ENCODE results near the gene DNAI2.
A peak's percentile ranks its signal among the peaks of the same experiment; 100 is the strongest.
"Not testable (repeated sequence)": the region's sequence is repeated elsewhere in the genome, so short reads cannot be mapped to it uniquely, and the experiment has no call there.

DNAI2 gene

DNA sequence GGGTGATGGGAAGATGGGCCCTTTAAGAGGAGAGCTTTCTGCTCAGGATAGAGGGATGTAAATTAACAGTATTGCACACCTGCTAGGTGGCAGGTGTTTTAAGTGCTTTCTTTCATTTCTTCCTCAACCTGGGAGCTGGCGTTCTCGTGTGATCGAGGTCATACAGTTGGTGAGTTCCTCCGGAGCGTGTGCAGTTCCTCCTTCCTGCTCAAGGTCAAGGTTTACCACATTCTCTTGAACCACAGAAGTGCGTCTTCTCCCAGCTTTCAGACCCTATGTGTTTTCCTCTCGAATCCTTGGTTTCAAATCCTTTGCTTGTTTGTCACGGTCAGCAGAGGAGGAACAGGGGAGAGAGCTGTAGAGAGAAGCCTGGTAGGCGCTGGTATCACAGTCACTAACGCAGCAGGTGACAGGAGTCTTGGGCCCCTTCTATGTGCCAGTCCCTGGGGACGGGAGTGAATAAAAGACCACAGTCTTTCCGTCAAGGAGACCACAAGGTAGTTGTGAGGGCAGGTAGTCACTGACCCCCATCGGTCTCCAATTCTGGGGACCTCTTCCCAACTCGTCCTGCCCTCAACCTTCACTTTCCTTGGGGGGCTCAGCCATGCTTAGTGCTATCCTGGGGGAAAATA lies 791 bp downstream of the DNAI2 start:
- DNase-seq (ENCODE audit: low read depth in 2 of 2): no peak

GRCh38 chr17:74276051-74276476 lies 2.0 kb downstream of the DNAI2 start:
- DNase-seq (ENCODE audit: low read depth in 2 of 2): no peak

DNA sequence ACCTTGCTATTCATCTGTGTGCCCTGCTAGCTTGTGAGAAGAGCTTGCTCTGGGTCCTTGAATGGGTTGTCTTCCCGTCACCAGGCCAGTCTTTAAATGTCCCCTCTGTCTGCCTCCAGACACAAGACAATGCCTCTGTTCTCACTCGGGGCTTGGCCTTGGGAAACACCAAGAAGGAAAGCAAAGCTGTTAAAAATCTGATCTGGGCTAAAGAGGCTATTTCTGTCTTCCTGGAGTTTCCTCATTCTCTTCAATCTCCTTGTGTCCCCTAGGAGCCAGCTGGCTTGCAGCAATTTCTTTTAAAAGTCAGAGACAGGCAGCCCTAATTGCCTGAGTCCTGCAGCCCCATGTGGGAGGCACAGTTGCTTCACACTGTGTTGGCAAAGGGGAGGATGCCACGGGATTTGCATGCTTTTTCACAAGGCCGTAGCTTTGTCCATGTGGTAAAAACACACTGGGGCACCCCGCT lies 2.5 kb downstream of the DNAI2 start:
- no peak for DNase-seq (ENCODE audit: low read depth in 2 of 2)

DNA sequence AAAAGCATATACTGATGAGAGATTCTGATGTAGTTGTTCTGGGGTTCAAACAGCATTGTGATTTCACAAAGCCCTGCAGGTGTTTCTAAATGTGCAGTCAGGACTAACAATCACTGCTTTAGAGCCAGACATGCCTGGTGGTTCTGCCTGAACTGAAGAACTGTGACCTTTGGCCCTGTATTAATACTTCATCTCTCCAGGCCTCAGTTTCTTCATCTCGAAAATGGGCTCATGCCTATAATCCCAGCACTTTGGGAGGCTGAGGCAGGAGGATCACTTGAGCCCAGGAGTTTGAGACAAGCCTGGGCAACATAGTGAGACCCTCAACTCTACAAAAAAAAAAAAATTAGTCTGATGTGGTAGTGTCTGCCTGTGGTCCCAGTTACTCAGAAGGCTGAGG lies 3.9 kb downstream of the DNAI2 start:
- no peak for DNase-seq (ENCODE audit: low read depth in 2 of 2)

- not testable (repeated sequence) for DNase-seq (ENCODE audit: low read depth in 2 of 2)
Observed at GRCh38 chr17:74279617-74280016, 5.6 kb downstream of the DNAI2 start.

DNA sequence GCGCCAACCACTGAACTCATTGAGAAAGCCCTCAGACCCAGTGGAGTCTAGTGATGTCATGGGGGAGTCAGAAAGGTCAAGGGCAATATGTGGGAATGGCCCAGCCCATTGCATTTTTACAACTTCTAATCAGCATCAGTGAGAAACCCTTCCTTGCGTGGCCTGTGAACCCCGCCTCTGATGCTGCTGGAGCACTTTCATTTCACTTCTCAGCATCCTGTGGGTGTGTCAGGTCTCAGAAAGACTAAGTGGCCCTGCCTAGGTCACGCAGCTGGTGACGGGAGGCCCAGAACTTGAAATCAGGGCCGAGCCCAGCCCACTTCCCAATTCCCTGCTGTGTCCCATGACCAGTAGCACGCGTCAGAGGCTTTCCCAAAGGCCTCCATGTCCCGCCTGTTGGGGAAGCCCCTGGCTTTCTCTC lies 6.1 kb downstream of the DNAI2 start:
- no peak for DNase-seq (ENCODE audit: low read depth in 2 of 2)

GRCh38 chr17:74281799-74282198 lies 7.8 kb downstream of the DNAI2 start:
- DNase-seq (ENCODE audit: low read depth in 2 of 2): no peak

- DNase-seq (ENCODE audit: low read depth in 2 of 2): not testable (repeated sequence)
Observed at GRCh38 chr17:74282274-74282586, 8.2 kb downstream of the DNAI2 start.

GRCh38 chr17:74282587-74283370 lies 8.7 kb downstream of the DNAI2 start:
- no peak for DNase-seq (ENCODE audit: low read depth in 2 of 2)

DNA sequence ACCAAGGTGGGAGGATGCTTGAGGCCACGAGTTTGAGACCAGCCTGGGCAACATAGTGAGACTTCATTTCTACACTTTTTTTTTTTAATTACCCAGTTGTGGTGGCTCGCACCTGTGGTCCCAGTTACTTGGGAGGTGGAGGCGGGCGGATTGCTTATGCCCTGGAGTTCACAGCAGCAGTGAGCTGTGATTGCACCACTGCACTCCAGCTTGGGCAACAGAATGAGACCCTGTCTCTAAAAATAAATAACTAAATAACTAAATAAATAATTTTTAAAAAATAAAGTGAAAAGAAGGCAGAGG lies 9.3 kb downstream of the DNAI2 start:
- no peak for DNase-seq (ENCODE audit: low read depth in 2 of 2)

- DNase-seq (ENCODE audit: low read depth in 2 of 2): no peak
Observed at GRCh38 chr17:74287031-74287602, 13.1 kb downstream of the DNAI2 start.

DNA sequence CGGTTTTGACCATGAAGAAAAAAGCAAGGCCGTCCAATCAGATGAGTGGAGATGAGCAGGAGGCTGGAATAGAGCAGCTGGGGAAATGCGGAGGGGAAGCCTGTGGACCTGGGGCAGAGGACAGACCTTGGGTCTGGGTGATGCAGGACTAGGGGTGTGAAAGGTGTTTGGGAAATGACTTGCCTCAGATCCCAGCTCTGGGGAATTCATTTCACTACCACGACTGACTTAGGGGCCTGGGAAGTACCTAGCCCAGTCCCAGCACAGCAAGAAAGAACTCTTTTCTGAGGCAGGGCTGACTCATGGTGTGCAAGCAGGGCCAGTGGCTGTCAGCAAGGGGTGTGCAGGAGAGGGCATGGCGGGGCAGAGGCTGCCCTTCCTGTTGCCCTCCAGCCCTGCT lies 14.8 kb downstream of the DNAI2 start:
- no peak for DNase-seq (ENCODE audit: low read depth in 2 of 2)

DNA sequence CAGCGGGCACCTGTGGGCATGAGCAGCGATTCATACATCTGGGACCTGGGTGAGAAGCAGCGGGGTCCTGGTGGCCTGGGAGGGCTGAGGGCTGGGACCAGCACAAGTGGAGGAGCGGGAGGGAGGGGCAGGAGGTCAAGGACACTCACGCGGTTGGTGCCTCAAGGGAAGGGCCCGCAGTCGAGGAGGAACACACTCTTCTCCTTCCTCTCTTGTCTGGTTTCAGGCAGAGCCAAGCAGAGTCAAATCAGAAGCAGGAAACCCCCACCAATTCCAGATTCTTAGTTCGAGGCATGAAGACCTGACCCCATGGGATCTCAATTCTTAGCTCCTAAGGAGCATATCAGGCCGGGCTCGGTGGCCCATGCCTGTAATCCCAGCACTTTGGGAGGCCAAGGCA lies 15.7 kb downstream of the DNAI2 start:
- no peak for DNase-seq (ENCODE audit: low read depth in 2 of 2)

DNA sequence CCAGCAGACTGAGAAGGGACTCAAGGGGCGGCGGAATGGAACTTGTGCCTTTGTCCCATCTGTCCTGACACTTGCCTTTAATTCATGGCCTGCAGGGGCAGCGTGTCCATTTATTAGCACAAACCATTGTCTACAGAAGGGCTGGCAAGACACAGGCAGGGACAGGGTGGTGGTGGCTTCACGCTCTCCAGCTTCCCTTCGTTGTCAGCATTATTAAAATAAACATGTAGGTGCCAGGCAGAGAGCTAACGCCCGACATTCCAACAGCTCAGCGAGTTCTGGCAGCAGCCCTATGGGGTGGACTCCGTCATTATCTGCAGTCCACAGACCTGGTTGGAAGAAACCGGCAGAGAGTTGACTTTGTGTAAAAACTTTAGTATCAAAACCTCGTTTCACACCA lies 16.3 kb downstream of the DNAI2 start:
- no peak for DNase-seq (ENCODE audit: low read depth in 2 of 2)

- no peak for DNase-seq (ENCODE audit: low read depth in 2 of 2)
Observed at GRCh38 chr17:74292495-74292894, 18.5 kb downstream of the DNAI2 start.

DNA sequence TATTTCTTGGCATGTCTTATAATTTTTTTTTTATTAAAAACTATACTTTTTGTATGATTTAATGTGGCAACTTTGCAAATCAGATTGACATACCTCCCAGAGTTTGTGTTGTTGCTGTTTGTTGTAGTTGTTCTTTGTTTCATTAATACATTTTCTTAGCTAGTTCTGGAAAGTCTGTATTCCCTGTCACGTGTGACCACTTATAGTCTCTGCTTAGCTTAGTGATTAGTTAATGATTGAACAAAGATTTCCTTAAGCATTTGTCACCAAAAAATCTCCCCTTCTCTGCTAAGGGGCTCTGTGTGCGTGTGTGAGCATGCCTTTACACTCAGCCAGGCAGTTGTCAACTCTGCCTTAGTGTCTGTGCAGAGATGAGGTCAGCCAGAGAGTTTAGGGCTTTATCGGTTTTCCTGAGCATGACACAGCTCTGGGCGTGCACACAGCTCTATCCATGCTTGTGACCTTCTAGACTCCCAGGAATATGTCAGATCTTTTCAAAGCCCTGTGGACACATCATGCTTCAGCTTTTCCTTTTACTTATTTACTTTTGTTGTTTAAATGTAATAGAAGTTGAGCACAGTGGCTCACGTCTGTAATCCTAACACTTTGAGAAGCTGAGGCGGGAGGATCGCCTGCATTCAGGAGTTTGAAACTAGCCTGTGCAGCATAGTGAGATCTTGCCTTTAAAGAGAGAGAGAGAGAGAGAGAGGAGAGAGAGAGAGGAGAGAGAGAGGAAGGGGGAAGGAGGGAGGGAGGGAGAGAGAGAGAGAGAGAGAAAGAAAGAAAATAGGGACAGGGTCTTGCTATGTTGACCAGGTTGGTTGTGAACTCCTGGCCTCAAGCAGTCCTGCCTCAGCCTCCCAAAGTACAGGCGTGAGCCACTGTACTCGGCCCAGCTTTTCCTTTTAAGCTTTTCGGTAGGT lies 21.9 kb downstream of the DNAI2 start:
- DNase-seq (ENCODE audit: low read depth in 2 of 2): no peak

DNA sequence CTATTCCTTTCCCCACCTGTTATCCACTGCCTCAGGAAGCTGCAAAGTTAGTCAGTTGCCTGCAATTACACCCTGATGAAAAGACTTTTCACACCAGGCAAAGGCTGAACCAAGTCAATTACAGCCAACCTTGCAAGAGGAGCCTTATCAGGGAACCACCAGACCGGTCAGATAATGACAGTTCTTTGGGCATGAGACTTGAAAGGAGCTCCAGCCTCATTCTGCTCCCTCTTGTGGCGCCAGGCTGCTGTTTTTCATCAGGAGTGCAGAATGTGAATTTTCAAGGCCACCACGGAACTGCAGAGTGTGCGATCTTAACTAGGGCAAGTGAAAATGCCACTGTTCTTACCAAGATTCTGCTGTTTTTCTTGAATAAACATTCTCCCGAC lies 22.5 kb downstream of the DNAI2 start:
- peak in 1 of 2 experiments; percentile 29 for DNase-seq (ENCODE audit: low read depth in 2 of 2)

DNA sequence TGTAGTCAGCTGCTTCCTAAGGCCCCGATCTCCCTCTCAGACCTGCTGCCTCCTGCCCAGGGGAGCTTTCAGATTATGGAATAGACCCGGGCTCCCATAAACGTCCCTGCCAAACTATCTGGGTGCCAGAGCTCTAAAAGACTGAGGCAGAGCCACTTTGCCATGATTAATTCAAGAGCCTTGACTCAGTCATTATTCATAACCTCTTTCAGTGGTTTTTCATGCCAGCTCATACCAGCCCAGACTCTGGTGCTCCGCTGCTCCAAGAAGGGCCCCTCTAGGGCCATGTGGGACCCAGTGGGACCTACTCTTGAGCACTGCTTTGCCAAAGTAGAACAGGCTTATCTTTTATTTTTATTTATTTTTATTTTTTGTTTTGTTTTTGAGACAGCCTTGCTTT lies 23.9 kb downstream of the DNAI2 start:
- DNase-seq (ENCODE audit: low read depth in 2 of 2): no peak

DNA sequence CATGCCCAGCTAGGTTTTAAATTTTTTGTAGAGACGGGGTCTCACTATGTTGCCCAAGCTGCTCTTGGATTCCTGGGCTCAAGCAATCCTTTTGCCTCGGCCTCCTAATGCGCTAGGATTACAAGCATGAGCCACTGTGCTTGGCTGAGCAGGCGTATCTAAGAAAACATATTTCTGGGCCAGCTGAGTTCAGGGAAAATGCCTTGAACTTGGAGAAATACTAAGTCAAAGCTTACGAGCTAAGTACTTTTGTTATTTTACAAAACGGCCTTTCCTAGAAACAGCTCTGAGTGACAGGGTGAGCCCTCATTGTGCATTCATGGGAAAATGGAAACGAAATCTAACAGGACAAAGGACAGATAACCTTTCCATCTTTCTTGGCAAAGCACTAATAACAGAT lies 24.7 kb downstream of the DNAI2 start:
- DNase-seq (ENCODE audit: low read depth in 2 of 2): no peak

DNA sequence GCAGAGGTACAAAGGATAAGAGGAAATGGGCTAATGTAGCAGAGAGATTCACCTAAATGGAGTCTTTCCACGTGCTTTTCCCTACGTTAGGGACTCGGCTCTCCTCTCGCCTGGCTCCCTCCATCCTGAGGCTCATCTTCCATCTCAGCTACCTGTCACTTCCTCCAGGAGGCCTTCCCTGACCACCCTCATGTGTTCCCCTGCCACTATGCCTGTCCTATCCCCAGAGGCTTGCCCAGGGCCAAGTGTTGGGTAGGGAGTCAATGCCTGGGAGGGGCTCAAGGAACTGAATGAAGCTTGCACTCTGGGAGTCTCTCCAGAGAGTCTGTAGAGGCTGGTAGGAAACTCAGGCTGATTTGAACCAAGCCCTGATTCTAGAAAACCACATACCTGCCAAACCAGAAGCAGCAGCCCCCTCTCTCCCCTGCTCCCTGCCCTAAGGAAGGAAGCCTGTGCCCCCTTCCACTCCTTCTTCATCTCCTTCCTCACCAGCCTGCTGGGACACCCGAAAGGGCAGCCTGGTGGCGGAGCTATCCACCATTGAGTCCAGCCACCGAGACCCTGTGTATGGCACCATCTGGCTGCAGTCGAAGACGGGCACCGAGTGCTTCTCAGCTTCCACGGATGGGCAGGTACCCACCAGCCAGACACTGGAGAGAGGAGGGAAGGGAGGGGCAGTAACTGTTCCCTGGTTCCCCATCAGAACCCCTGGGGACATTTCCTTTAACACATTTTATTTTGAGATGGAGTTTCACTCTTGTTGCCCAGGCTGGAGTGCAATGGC lies 25.4 kb downstream of the DNAI2 start:
- no peak for DNase-seq (ENCODE audit: low read depth in 2 of 2)

DNA sequence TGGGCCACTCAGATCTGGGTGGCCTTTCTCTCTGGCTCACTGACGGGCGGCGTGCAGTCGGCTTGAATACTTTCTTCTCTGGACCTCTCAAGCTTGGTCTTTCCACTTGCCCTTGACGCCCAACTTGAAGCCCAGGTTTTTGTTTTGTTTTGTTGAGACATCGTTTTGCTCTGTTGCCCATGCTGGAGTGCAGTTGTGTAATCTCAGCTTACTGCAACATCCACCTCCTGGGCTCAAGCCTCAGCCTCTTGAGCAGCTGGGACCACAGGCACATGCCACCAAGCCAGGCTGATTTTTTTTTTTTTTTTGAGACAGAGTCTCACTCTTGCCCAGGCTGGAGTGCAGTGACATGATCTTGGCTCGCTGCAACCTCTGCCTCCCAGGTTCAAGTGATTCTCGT lies 29.3 kb downstream of the DNAI2 start:
- no peak for DNase-seq (ENCODE audit: low read depth in 2 of 2)

DNA sequence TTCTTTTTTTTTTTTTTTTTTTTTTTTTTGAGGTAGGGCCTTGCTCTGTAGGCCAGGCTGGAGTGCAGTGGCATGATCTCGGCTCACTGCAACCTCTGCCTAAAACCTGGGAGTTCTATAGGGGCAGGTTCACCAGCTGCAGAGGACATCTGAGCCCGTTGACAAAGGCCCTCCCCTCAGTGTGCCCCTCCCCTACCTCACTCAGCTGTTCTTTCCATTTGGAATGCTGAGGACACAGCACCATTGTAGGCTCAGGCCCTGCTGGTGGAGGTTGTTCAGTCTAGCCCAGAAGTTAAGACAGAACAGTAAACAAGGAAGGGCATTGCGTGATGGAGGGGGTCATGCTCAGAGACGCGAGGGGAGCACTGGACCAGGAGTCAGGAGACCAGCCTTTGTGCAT lies 30.1 kb downstream of the DNAI2 start:
- DNase-seq (ENCODE audit: low read depth in 2 of 2): no peak

All from fibroblast of skin of left quadriceps (primary cell).